ENCODE results near the gene BSND. TPM values are rescaled to one million over a fixed set of nuclear protein-coding genes. Genes with fewer than 3 reads are reported as not detected.
A peak's percentile ranks its signal among the peaks of the same experiment; 100 is the strongest.
"Not testable (repeated sequence)": the region's sequence is repeated elsewhere in the genome, so short reads cannot be mapped to it uniquely, and the experiment has no call there.

BSND gene
- total RNA-seq, 1 experiment from 2014 or later: not detected

DNA sequence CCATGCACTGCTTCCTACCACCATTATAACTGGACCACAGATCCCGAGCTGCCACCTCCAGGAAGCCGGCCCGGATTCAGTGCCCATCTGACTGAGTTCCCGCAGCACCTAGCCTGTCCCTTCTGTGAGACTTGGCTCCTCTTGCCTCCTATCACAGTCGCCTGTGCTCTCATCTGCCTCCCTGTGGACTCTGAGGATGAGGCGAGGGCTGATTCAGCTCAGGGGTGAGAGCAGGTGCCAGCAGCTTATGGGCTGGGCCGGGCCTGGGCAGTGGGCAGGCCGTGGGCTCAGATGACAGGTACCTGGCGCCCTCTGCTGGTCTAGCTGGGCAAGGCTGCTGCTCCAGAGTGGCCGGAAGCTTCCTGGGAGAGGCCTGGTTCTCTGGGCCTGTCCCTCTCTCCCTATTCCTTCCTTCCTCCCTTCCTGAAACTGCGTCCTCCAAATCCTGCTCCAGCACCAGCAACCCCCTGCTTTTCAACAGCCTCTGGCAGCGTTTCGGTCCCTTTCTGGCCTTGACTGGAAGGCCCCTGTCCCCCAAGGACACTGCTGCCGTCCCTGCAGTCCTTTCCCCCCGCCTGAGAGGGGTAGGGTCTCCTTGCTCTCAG is 23.3 kb downstream of the BSND start:
- ChIA-PET CTCF (interaction anchor here (0.6 to 1.9 kb wide), 24 partner anchors 10 to 221 kb away, joined by 3 to 37 read pairs (median 4); partner anchors contain the start of genes DHCR24 and TTC22), POLR2A (interaction anchor here (1.0 to 1.1 kb wide), 3 partner anchors 17 to 82 kb away, joined by 3 to 4 read pairs (median 3); no protein-coding TSS in a partner anchor)
- intact Hi-C loops (cut with micrococcal nuclease; ENCODE audit: unreplicated experiment): loop anchor here (1.0 kb wide), 2 partner anchors 26 to 72 kb away; no protein-coding TSS in a partner anchor
- Histone ChIP-seq H3K9me3 (no peaks in the 10 kb centered on the region), H3K27me3 (replicated peaks; ENCODE audit: control insufficient read depth, insufficient read depth, low read length) (no peaks in the 10 kb centered on the region), H3K4me1 (peaks cover 7% of the 10 kb centered on the region), H3K36me3 (ENCODE audit: control insufficient read depth, insufficient read depth, low read length) (no peaks in the 10 kb centered on the region), H3K4me3 (ENCODE audit: low read depth, low read length) (no peak overlapping the region)
- Mint-ChIP-seq H3K36me3 (ENCODE audit: insufficient read depth, unreplicated experiment) (no peaks in the 10 kb centered on the region), H3K4me1 (ENCODE audit: low read depth, unreplicated experiment) (peaks cover 29% of the 10 kb centered on the region), H3K4me3 (ENCODE audit: unreplicated experiment) (no peak overlapping the region), H3K27ac (ENCODE audit: unreplicated experiment) (peak overlapping the region; percentile 34), H3K27me3 (ENCODE audit: insufficient read depth, unreplicated experiment) (no peaks in the 10 kb centered on the region), H3K9me3 (ENCODE audit: unreplicated experiment) (no peaks in the 10 kb centered on the region)
- BruUV-seq (replicated peaks): no TSS peak
- peak; percentile 84 to 88 for DNase-seq
- TF ChIP-seq CTCF (IDR thresholded peaks at IDR 0.05; ENCODE audit: insufficient read depth in 1 of 2, low read depth in 1 of 2, low read length in 1 of 2, severe bottlenecking in 1 of 2, unreplicated experiment in 1 of 2): peak; percentile 76 to 80

GRCh38 chr1:55024163-55024562 is 25.4 kb downstream of the BSND start:
- H3K4me1 ChIP-seq; CTCF ChIA-PET; DNase-seq; H3K36me3 ChIP-seq (ENCODE audit: control insufficient read depth, insufficient read depth, low read length); H3K9me3 ChIP-seq; H3K9me3 Mint-ChIP-seq (ENCODE audit: unreplicated experiment); H3K27me3 ChIP-seq (replicated peaks; ENCODE audit: control insufficient read depth, insufficient read depth, low read length); intact Hi-C loops (cut with micrococcal nuclease; ENCODE audit: unreplicated experiment); H3K36me3 Mint-ChIP-seq (ENCODE audit: insufficient read depth, unreplicated experiment); BruUV-seq (replicated peaks); H3K27ac Mint-ChIP-seq (ENCODE audit: unreplicated experiment); POLR2A ChIA-PET; H3K4me3 ChIP-seq (ENCODE audit: low read depth, low read length); H3K27me3 Mint-ChIP-seq (ENCODE audit: insufficient read depth, unreplicated experiment); H3K4me3 Mint-ChIP-seq (ENCODE audit: unreplicated experiment): not testable (repeated sequence)
- H3K4me1 Mint-ChIP-seq (ENCODE audit: low read depth, unreplicated experiment): peaks cover 34% of the 10 kb centered on the region

- BruUV-seq (replicated peaks); DNase-seq; POLR2A ChIA-PET; H3K36me3 ChIP-seq (ENCODE audit: control insufficient read depth, insufficient read depth, low read length); H3K9me3 Mint-ChIP-seq (ENCODE audit: unreplicated experiment); H3K4me3 Mint-ChIP-seq (ENCODE audit: unreplicated experiment); H3K4me1 ChIP-seq; intact Hi-C loops (cut with micrococcal nuclease; ENCODE audit: unreplicated experiment); H3K27me3 ChIP-seq (replicated peaks; ENCODE audit: control insufficient read depth, insufficient read depth, low read length); H3K9me3 ChIP-seq; H3K36me3 Mint-ChIP-seq (ENCODE audit: insufficient read depth, unreplicated experiment); CTCF ChIA-PET; H3K27me3 Mint-ChIP-seq (ENCODE audit: insufficient read depth, unreplicated experiment); H3K4me3 ChIP-seq (ENCODE audit: low read depth, low read length): not testable (repeated sequence)
- H3K27ac Mint-ChIP-seq (ENCODE audit: unreplicated experiment): peak overlapping the region; percentile 83
- peaks cover 34% of the 10 kb centered on the region for H3K4me1 Mint-ChIP-seq (ENCODE audit: low read depth, unreplicated experiment)
Measured at GRCh38 chr1:55026682-55027081, 27.9 kb downstream of the BSND start.

- H3K4me1 ChIP-seq; H3K36me3 ChIP-seq (ENCODE audit: control insufficient read depth, insufficient read depth, low read length); H3K4me3 Mint-ChIP-seq (ENCODE audit: unreplicated experiment); POLR2A ChIA-PET; H3K4me3 ChIP-seq (ENCODE audit: low read depth, low read length); BruUV-seq (replicated peaks); H3K27me3 Mint-ChIP-seq (ENCODE audit: insufficient read depth, unreplicated experiment); DNase-seq; H3K27me3 ChIP-seq (replicated peaks; ENCODE audit: control insufficient read depth, insufficient read depth, low read length); CTCF ChIA-PET; H3K36me3 Mint-ChIP-seq (ENCODE audit: insufficient read depth, unreplicated experiment); H3K9me3 Mint-ChIP-seq (ENCODE audit: unreplicated experiment); H3K9me3 ChIP-seq; intact Hi-C loops (cut with micrococcal nuclease; ENCODE audit: unreplicated experiment); H3K27ac Mint-ChIP-seq (ENCODE audit: unreplicated experiment): not testable (repeated sequence)
- H3K4me1 Mint-ChIP-seq (ENCODE audit: low read depth, unreplicated experiment): peaks cover 28% of the 10 kb centered on the region
Measured at GRCh38 chr1:55031098-55031497, 32.4 kb downstream of the BSND start.

Measured in Caco-2 (cell line).